ENCODE measurements around the gene RIMS3.

DNA sequence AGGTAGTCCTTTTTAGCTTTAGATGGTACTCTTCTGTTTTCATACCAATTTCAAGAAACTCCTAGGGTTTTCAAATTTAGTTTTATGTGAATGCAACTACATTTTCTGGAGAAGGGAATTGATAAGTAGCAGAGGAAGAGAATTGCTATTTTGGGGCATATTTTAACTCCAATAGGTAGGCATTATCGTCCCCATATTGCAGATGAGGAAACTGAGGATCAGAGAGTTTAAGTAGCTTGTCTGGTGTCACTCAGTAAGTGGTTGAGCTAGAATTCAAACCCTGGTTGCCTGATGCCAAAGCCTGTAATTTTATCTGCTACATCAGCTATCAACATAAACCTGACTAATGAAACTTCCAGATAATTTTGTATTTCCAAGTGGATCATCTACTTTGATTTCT, 27.9 kb upstream of the RIMS3 start:
- TF ChIP-seq, protein P1, sequence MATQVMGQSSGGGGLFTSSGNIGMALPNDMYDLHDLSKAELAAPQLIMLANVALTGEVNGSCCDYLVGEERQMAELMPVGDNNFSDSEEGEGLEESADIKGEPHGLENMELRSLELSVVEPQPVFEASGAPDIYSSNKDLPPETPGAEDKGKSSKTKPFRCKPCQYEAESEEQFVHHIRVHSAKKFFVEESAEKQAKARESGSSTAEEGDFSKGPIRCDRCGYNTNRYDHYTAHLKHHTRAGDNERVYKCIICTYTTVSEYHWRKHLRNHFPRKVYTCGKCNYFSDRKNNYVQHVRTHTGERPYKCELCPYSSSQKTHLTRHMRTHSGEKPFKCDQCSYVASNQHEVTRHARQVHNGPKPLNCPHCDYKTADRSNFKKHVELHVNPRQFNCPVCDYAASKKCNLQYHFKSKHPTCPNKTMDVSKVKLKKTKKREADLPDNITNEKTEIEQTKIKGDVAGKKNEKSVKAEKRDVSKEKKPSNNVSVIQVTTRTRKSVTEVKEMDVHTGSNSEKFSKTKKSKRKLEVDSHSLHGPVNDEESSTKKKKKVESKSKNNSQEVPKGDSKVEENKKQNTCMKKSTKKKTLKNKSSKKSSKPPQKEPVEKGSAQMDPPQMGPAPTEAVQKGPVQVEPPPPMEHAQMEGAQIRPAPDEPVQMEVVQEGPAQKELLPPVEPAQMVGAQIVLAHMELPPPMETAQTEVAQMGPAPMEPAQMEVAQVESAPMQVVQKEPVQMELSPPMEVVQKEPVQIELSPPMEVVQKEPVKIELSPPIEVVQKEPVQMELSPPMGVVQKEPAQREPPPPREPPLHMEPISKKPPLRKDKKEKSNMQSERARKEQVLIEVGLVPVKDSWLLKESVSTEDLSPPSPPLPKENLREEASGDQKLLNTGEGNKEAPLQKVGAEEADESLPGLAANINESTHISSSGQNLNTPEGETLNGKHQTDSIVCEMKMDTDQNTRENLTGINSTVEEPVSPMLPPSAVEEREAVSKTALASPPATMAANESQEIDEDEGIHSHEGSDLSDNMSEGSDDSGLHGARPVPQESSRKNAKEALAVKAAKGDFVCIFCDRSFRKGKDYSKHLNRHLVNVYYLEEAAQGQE (IDR thresholded peaks at IDR 0.05; ENCODE audit: insufficient read depth in 1 of 2, low read depth in 2 of 2, low read length in 2 of 2) = no peak
- TF ChIP-seq SIN3A (IDR thresholded peaks at IDR 0.05; ENCODE audit: borderline replicate concordance, insufficient read depth, low read length) (no peak), TAF1 (IDR thresholded peaks at IDR 0.05; ENCODE audit: borderline replicate concordance, insufficient read depth, low read length) (no peak), POLR2AphosphoS5 (IDR thresholded peaks at IDR 0.05; ENCODE audit: low read depth, low read length) (no peak)
